ENCODE data around the gene SPSB1. TPM values are rescaled to one million over a fixed set of nuclear protein-coding genes. Genes with fewer than 3 reads are reported as not detected.

The SPSB1 gene
- total RNA-seq, 4 donors from 2014 or later, result 12.3 to 29.6 (median 20.7) TPM

GRCh38 chr1:9248341-9249262, 44.1 kb upstream of the SPSB1 start:
- Histone ChIP-seq H3K4me1 (peaks cover 0 to 21% of the 10 kb centered on the region in 2 donors), H3K4me3 (no peak overlapping the region), H3K36me3 (no peaks in the 10 kb centered on the region), H3K27me3 (no peaks in the 10 kb centered on the region), H3K9me3 (no peaks in the 10 kb centered on the region), H3K27ac (peak overlapping the region; percentile 72 to 73)
- intact Hi-C loops (cut with DNase I; ENCODE audit: low total_unique reads), result no loop called here
- no peak for TF ChIP-seq POLR2A (IDR thresholded peaks at IDR 0.05)
- TF ChIP-seq CTCF (IDR thresholded peaks at IDR 0.05), result no peak
- peak; percentile 59 to 60 for DNase-seq

GRCh38 chr1:9249263-9249533, 43.5 kb upstream of the SPSB1 start:
- Histone ChIP-seq H3K27ac (peak overlapping the region; percentile 72 to 73), H3K9me3 (no peaks in the 10 kb centered on the region), H3K27me3 (no peaks in the 10 kb centered on the region), H3K36me3 (no peaks in the 10 kb centered on the region), H3K4me1 (peaks cover 0 to 21% of the 10 kb centered on the region in 2 donors), H3K4me3 (no peak overlapping the region)
- intact Hi-C loops (cut with DNase I; ENCODE audit: low total_unique reads), result no loop called here
- no peak for DNase-seq
- TF ChIP-seq POLR2A (IDR thresholded peaks at IDR 0.05) (no peak), CTCF (IDR thresholded peaks at IDR 0.05) (no peak)

GRCh38 chr1:9249534-9250410, 42.9 kb upstream of the SPSB1 start:
- intact Hi-C loops (cut with DNase I; ENCODE audit: low total_unique reads), result no loop called here
- peak; percentile 49 to 57 for DNase-seq
- no peaks in the 10 kb centered on the region for H3K27me3 ChIP-seq
- peaks cover 0 to 21% of the 10 kb centered on the region in 2 donors for H3K4me1 ChIP-seq
- peak overlapping the region; percentile 72 to 73 for H3K27ac ChIP-seq
- no peak for TF ChIP-seq POLR2A (IDR thresholded peaks at IDR 0.05)
- TF ChIP-seq CTCF (IDR thresholded peaks at IDR 0.05), result peak in 3 of 4 experiments; percentile 42 to 46 (median 46)
- no peaks in the 10 kb centered on the region for H3K36me3 ChIP-seq
- H3K4me3 ChIP-seq, result no peak overlapping the region
- no peaks in the 10 kb centered on the region for H3K9me3 ChIP-seq

- H3K9me3 ChIP-seq, result no peaks in the 10 kb centered on the region
- no peak overlapping the region for H3K4me3 ChIP-seq
- TF ChIP-seq POLR2A (IDR thresholded peaks at IDR 0.05) (no peak), CTCF (IDR thresholded peaks at IDR 0.05) (no peak)
- H3K36me3 ChIP-seq, result no peaks in the 10 kb centered on the region
- peak overlapping the region; percentile 72 to 73 for H3K27ac ChIP-seq
- peaks cover 0 to 21% of the 10 kb centered on the region in 2 donors for H3K4me1 ChIP-seq
- intact Hi-C loops (cut with DNase I; ENCODE audit: low total_unique reads), result no loop called here
- H3K27me3 ChIP-seq, result no peaks in the 10 kb centered on the region
- DNase-seq, result no peak
Measured at GRCh38 chr1:9250411-9251381, 42.0 kb upstream of the SPSB1 start.

All from uterus (tissue), 4 donors.